K562 (cell line): ENCODE data around the gene METRN. TPM values are rescaled to one million over a fixed set of nuclear protein-coding genes. Genes with fewer than 3 reads are reported as not detected.

Source experiments
- CREB1 ChIP-seq, 2 experiments: sonication (generic) in 1 of 2; formaldehyde crosslinking in 1 of 2; IDR thresholded peaks; 2 replicates each; pipeline versions ENCODE4 v1.6.1 to v1.8.0; 2012 to 2022; ENCODE audit warnings: inconsistent platforms in 1 of 2, mild to moderate bottlenecking in 1 of 2, missing genetic modification reagents in 1 of 2, moderate library complexity in 1 of 2
- MXD1 ChIP-seq: fragments of 250-450 bp; sonication (Bioruptor Pico); IDR thresholded peaks from 2 replicates; pipeline ENCODE4 v1.8.0; 2021; ENCODE audit warnings: borderline replicate concordance, mild to moderate bottlenecking, moderate library complexity; ENCODE audit not compliant: poor library complexity, severe bottlenecking
- REST ChIP-seq, 2 experiments: fragments of 450-650 bp; formaldehyde crosslinking in 1 of 2; IDR thresholded peaks; 2 replicates each; pipeline versions ENCODE4 v1.4.0 to v1.6.1; 2014 to 2020; ENCODE audit warnings: mild to moderate bottlenecking in 2 of 2, borderline replicate concordance in 1 of 2, low read depth in 1 of 2
- RHOXF2B ChIP-seq: fragments of 250-450 bp; sonication (Bioruptor Pico); conservative IDR thresholded peaks from 2 replicates; pipeline ENCODE4 v1.5.1; 2021
- STAT5A ChIP-seq: IDR thresholded peaks from 2 replicates; pipeline ENCODE4 v1.6.1; 2012; ENCODE audit warnings: low read length, inconsistent platforms, borderline replicate concordance
- ZNF507 ChIP-seq: conservative IDR thresholded peaks from 2 replicates; pipeline ENCODE4 v1.6.1; 2017; ENCODE audit warnings: missing genetic modification characterization, missing compliant biosample characterization
- polyA plus RNA-seq, 8 experiments: library from polyadenylated mRNA; depleted of rRNA in 4 of 8; stranded (reverse) in 5 of 8; unstranded in 3 of 8; fragments of >200 nt; fragmentation: Nextera tagmentation in 2 of 8; fragmentation: Illumina TruSeq in 1 of 8; extraction: Ambion mirVana in 2 of 8; extraction: Trizol in 1 of 8; gene quantifications; 2 replicates each; pipeline versions ENCODE4 v1.2.1 to v1.2.3, GENCODE V29; 2011 to 2014; ENCODE audit warnings: inconsistent platforms in 1 of 8, missing spikeins in 1 of 8
- total RNA-seq, 7 experiments: library from RNA; depleted of rRNA in 6 of 7; stranded (reverse); fragments of >200 nt in 6 of 7; fragmentation: Illumina TruSeq in 2 of 7; extraction: Trizol in 2 of 7; gene quantifications; 2 replicates each; pipeline versions ENCODE4 v1.2.1 to v1.2.3, GENCODE V29; 2011 to 2021; ENCODE audit warnings: low replicate concordance in 1 of 7

METRN gene
- total and polyA plus RNA-seq, 9 of the 15 experiments (the other 6 are each of a cell fraction or from before 2014, with no cell fraction given), result 0.20 to 89.8 (median 15.4) TPM

- TF ChIP-seq REST (IDR thresholded peaks at IDR 0.05; ENCODE audit: borderline replicate concordance) (no peak), REST (CRISPR knock-in tag; IDR thresholded peaks at IDR 0.05; ENCODE audit: low read depth) (peak; percentile 81; the same call in 1 of the 2 replicates), RHOXF2B (CRISPR knock-in tag) (peak; percentile 93; the same call in 1 of the 2 replicates), ZNF507 (tag) (no peak), MXD1 (no peak), CREB1 (IDR thresholded peaks at IDR 0.05) (no peak; the same call in 1 of the 2 replicates), CREB1 (CRISPR knock-in tag; IDR thresholded peaks at IDR 0.05) (no peak), STAT5A (no peak)
These were observed 31.4 kb upstream of the METRN start (continued) for GRCh38 chr16:683396-684070.
